ENCODE data around the gene SCIN.
"Not testable (repeated sequence)": the region's sequence is repeated elsewhere in the genome, so short reads cannot be mapped to it uniquely, and the experiment has no call there.

DNA sequence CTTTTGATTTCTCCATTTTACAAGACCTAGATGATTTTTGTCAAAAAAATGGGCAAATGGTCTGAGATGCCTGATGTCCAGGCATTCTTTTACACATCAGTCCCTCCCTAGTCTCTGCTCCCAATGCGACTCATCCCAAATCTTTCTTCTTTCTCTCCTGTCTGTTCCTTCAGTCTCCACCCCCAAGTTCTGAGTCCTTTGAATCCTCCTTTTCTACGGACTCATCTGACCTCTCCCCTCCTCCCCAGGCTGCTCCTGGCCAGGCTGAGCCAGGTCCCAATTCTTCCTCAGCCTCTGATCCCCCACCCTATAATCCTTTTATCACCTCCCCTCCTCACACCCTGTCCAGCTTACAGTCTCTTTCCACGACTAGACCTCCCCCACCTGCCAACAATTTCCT, 90.5 kb downstream of the SCIN start:
- TF ChIP-seq, protein P1, sequence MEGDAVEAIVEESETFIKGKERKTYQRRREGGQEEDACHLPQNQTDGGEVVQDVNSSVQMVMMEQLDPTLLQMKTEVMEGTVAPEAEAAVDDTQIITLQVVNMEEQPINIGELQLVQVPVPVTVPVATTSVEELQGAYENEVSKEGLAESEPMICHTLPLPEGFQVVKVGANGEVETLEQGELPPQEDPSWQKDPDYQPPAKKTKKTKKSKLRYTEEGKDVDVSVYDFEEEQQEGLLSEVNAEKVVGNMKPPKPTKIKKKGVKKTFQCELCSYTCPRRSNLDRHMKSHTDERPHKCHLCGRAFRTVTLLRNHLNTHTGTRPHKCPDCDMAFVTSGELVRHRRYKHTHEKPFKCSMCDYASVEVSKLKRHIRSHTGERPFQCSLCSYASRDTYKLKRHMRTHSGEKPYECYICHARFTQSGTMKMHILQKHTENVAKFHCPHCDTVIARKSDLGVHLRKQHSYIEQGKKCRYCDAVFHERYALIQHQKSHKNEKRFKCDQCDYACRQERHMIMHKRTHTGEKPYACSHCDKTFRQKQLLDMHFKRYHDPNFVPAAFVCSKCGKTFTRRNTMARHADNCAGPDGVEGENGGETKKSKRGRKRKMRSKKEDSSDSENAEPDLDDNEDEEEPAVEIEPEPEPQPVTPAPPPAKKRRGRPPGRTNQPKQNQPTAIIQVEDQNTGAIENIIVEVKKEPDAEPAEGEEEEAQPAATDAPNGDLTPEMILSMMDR (IDR thresholded peaks at IDR 0.05): not testable (repeated sequence)
- TF ChIP-seq POLR2A (IDR thresholded peaks at IDR 0.05): not testable (repeated sequence)
